HepG2 (cell line): ENCODE results near the gene CCSER1. TPM values are rescaled to one million over a fixed set of nuclear protein-coding genes. Genes with fewer than 3 reads are reported as not detected.

ENCODE experiments used
- ATAC-seq: fragments of 200-7000 bp; cut with Tn5 transposase; 3 replicates; pipeline ENCODE4 v1.9.1; 2020; ENCODE audit warnings: mild to moderate bottlenecking, moderate library complexity
- BruUV-seq: library from RNA; stranded (reverse); fragments of 400-500 nt; replicated peaks from 2 replicates; lab custom pipeline; 2021; lab: Mats Ljungman, UMichigan
- CTCF ChIA-PET: fragments of 300-600 bp; formaldehyde crosslinking; extraction: SDS; loops from one replicate; lab custom pipeline; 2021; ENCODE audit warnings: low total read pairs, inconsistent platforms, low intra/inter-chr PET ratio; lab: Yijun Ruan, JAX
- POLR2A ChIA-PET: fragments of 350-600 bp; sonication (Branson Sonifier 250); formaldehyde crosslinking; loops from one replicate; lab custom pipeline; 2020; ENCODE audit warnings: antibody characterized with exemption, inconsistent platforms; lab: Yijun Ruan, JAX
- DNase-seq: peaks from one replicate; pipeline ENCODE4 v3.0.0-alpha.2; 2015; ENCODE audit warnings: low spot score
- FAIRE-seq: peaks from 3 replicates; lab custom pipeline; 2011; peaks lifted over from hg19 to GRCh38; lab: Jason Lieb, UNC
- H2AFZ ChIP-seq: one replicate; pipeline ENCODE4 v1.6.1; 2011; ENCODE audit warnings: low read length, inconsistent platforms
- H3K27ac ChIP-seq: fragments of 300-600 bp; 3 replicates; pipeline ENCODE4 v1.8.0; 2011; ENCODE audit warnings: mixed run types, mild to moderate bottlenecking, mixed read lengths, low read length, inconsistent platforms; ENCODE audit not compliant: insufficient read depth; ENCODE audit errors: extremely low read length
- H3K27me3 ChIP-seq, 2 experiments: fragments of 200-600 bp in 1 of 2; 2 replicates in 1 of 2; 3 replicates in 1 of 2; pipeline versions ENCODE4 v1.6.0 to v1.8.0; 2011; ENCODE audit warnings: low read length in 2 of 2, mild to moderate bottlenecking in 2 of 2, moderate library complexity in 2 of 2, inconsistent platforms in 1 of 2; ENCODE audit not compliant: insufficient read depth in 2 of 2, control insufficient read depth in 1 of 2
- H3K36me3 ChIP-seq, 2 experiments: fragments of 200-600 bp in 1 of 2; replicated peaks in 1 of 2; 2 replicates in 1 of 2; 3 replicates in 1 of 2; pipeline versions ENCODE4 v1.5.1 to v1.8.0; 2011; ENCODE audit warnings: low read length in 2 of 2, inconsistent platforms in 1 of 2; ENCODE audit not compliant: insufficient read depth in 2 of 2, control insufficient read depth in 1 of 2
- H3K4me1 ChIP-seq: 2 replicates; pipeline ENCODE4 v1.5.1; 2012; ENCODE audit warnings: low read length, inconsistent platforms; ENCODE audit not compliant: insufficient read depth
- H3K4me2 ChIP-seq: 2 replicates; pipeline ENCODE4 v1.6.0; 2011; ENCODE audit warnings: low read depth, low read length, inconsistent platforms
- H3K4me3 ChIP-seq, 3 experiments: fragments of 200-600 bp in 1 of 3; sonication (generic), shearing (Covaris generic) in 1 of 3; replicated peaks in 1 of 3; 2 replicates each; pipeline ENCODE4 v1.5.1; 2011 to 2016; ENCODE audit warnings: low read length in 3 of 3, inconsistent platforms in 2 of 3, low read depth in 2 of 3, mild to moderate bottlenecking in 2 of 3, control low read depth in 1 of 3, mixed read lengths in 1 of 3; ENCODE audit not compliant: insufficient read depth in 1 of 3
- H3K79me2 ChIP-seq: one replicate; pipeline ENCODE4 v1.6.1; 2011; ENCODE audit warnings: low read length, inconsistent platforms; ENCODE audit not compliant: insufficient read depth
- H3K9ac ChIP-seq: 2 replicates; pipeline ENCODE4 v1.6.0; 2011; ENCODE audit warnings: mild to moderate bottlenecking, low read depth, low read length, inconsistent platforms; ENCODE audit not compliant: insufficient read depth
- H3K9me3 ChIP-seq: 2 replicates; pipeline ENCODE4 v1.5.1; 2012; ENCODE audit warnings: mild to moderate bottlenecking, low read length
- H4K20me1 ChIP-seq: 2 replicates; pipeline ENCODE4 v1.6.0; 2011; ENCODE audit warnings: inconsistent platforms, mild to moderate bottlenecking, low read length, moderate library complexity; ENCODE audit not compliant: insufficient read depth
- BCL6 ChIP-seq: IDR thresholded peaks from 2 replicates; pipeline ENCODE4 v1.6.1; 2016; ENCODE audit warnings: missing genetic modification reagents, missing compliant biosample characterization
- IKZF4 ChIP-seq: sonication (generic); formaldehyde crosslinking; IDR thresholded peaks from 2 replicates; pipeline ENCODE4 v1.5.1; 2020; ENCODE audit warnings: borderline replicate concordance, mild to moderate bottlenecking, low read depth, missing genetic modification reagents; ENCODE audit errors: not compliant biosample characterization
- ISX ChIP-seq: sonication (generic); formaldehyde crosslinking; conservative IDR thresholded peaks from 2 replicates; pipeline ENCODE4 v1.5.0; 2020; ENCODE audit warnings: missing genetic modification reagents
- PAX8 ChIP-seq: sonication (generic); formaldehyde crosslinking; IDR thresholded peaks from 2 replicates; pipeline ENCODE4 v1.8.0; 2022; ENCODE audit warnings: mild to moderate bottlenecking, missing genetic modification reagents, borderline replicate concordance
- PCBP2 ChIP-seq: fragments of 200-400 bp; formaldehyde crosslinking; optimal IDR thresholded peaks from 2 replicates; pipeline ENCODE3; 2018; ENCODE audit warnings: low read length, low read depth; ENCODE audit not compliant: poor library complexity, severe bottlenecking
- PREB ChIP-seq: sonication (generic); formaldehyde crosslinking; IDR thresholded peaks from 2 replicates; pipeline ENCODE4 v1.4.0; 2020; ENCODE audit warnings: missing genetic modification reagents
- USF2 ChIP-seq, 2 experiments: sonication (generic) in 1 of 2; formaldehyde crosslinking in 1 of 2; IDR thresholded peaks; 2 replicates each; pipeline versions ENCODE4 v1.5.1 to v1.6.1; 2011 to 2020; ENCODE audit warnings: borderline replicate concordance in 1 of 2, low read depth in 1 of 2, low read length in 1 of 2, mild to moderate bottlenecking in 1 of 2, missing genetic modification reagents in 1 of 2, moderate library complexity in 1 of 2
- ZHX2 ChIP-seq, 2 experiments: sonication (generic) in 1 of 2; formaldehyde crosslinking in 1 of 2; IDR thresholded peaks; 2 replicates each; pipeline versions ENCODE4 v1.6.1 to v1.9.0; 2014 to 2022; ENCODE audit warnings: antibody characterized with exemption in 1 of 2, borderline replicate concordance in 1 of 2, inconsistent platforms in 1 of 2, low read depth in 1 of 2, missing genetic modification reagents in 1 of 2
- ZKSCAN1 ChIP-seq: fragments of 150-350 bp; IDR thresholded peaks from 2 replicates; pipeline ENCODE4 v1.6.1; 2014; ENCODE audit warnings: low read length
- ZNF564 ChIP-seq: sonication (generic); formaldehyde crosslinking; IDR thresholded peaks from 2 replicates; pipeline ENCODE4 v1.8.1; 2023; ENCODE audit warnings: mild to moderate bottlenecking, missing genetic modification reagents
- ZNF770 ChIP-seq: sonication (generic); formaldehyde crosslinking; IDR thresholded peaks from 2 replicates; pipeline ENCODE4 v1.5.0; 2020; ENCODE audit warnings: mild to moderate bottlenecking, missing genetic modification reagents
- WGBS: methylation state at CpG from one replicate; pipeline ENCODE4 v1.1.6; 2017; ENCODE audit warnings: low lambda C conversion rate; 5-methylcytosine and 5-hydroxymethylcytosine counted together
- in situ Hi-C: cut with HindIII; loops from 2 replicates; pipeline ENCODE4 v1.10.0; 2017; ENCODE audit warnings: low pct_unique_long_range_greater_than_20kb; ENCODE audit not compliant: extremely low pct_ligation_motif_present
- intact Hi-C: fragments of 100-400 bp; cut with micrococcal nuclease; formaldehyde crosslinking; loops from one replicate; pipeline ENCODE4 v1.10.0; 2022; ENCODE audit not compliant: unreplicated experiment
- polyA plus RNA-seq, 8 experiments: library from polyadenylated mRNA; depleted of rRNA in 3 of 8; stranded (reverse) in 7 of 8; unstranded in 1 of 8; fragments of >200 nt; fragmentation: Illumina TruSeq in 4 of 8; extraction: Trizol in 4 of 8; gene quantifications; 2 replicates each; pipeline versions ENCODE4 v1.2.1 to v1.2.3, GENCODE V29; 2011 to 2016; ENCODE audit warnings: low read depth in 4 of 8, missing spikeins in 1 of 8, mixed read lengths in 1 of 8; ENCODE audit not compliant: insufficient read depth in 1 of 8
- total RNA-seq, 5 experiments: library from RNA; depleted of rRNA; stranded (reverse); fragments of >200 nt; fragmentation: Illumina TruSeq; extraction: Trizol; gene quantifications; 2 replicates each; pipeline ENCODE4 v1.2.3, GENCODE V29; 2016; ENCODE audit warnings: low read depth in 1 of 5

The CCSER1 gene
- total and polyA plus RNA-seq, 2 of the 13 experiments (the other 11 are each of a cell fraction or from before 2014, with no cell fraction given), result not detected

- WGBS, result 0% methylated on average over 2 of the region's 2 CpGs
- intact Hi-C loops (no loop called here), in situ Hi-C loops (no loop called here)
- Histone ChIP-seq H3K9ac (no peak overlapping the region), H2AFZ (no peak overlapping the region), H3K4me1 (no peaks in the 10 kb centered on the region), H3K79me2 (no peaks in the 10 kb centered on the region), H4K20me1 (no peaks in the 10 kb centered on the region), H3K4me3 (no peak overlapping the region), H3K9me3 (no peaks in the 10 kb centered on the region), H3K4me2 (no peak overlapping the region), H3K27me3 (no peaks in the 10 kb centered on the region), H3K27ac (no peak overlapping the region), H3K36me3 (no peaks in the 10 kb centered on the region)
- DNase-seq, result no peak
- no TSS peak for BruUV-seq
- no peak for FAIRE-seq
- ChIA-PET POLR2A (no interaction called here), CTCF (no interaction called here)
- ATAC-seq, result no peak
- TF ChIP-seq ZHX2 (IDR thresholded peaks at IDR 0.05; ENCODE audit: low read depth), result no peak
- no peak for TF ChIP-seq ZHX2 (CRISPR knock-in tag; IDR thresholded peaks at IDR 0.05; ENCODE audit: borderline replicate concordance)
- no peak for TF ChIP-seq ZNF770 (CRISPR knock-in tag)
- no peak for TF ChIP-seq PREB (CRISPR knock-in tag)
- no peak for TF ChIP-seq ISX (CRISPR knock-in tag)
- TF ChIP-seq BCL6 (CRISPR knock-in tag), result no peak
- TF ChIP-seq ZKSCAN1, result no peak
- no peak for TF ChIP-seq PCBP2
- no peak for TF ChIP-seq PAX8 (CRISPR knock-in tag)
- no peak for TF ChIP-seq USF2 (IDR thresholded peaks at IDR 0.05; ENCODE audit: low read depth, low read length)
- no peak for TF ChIP-seq USF2 (CRISPR knock-in tag; IDR thresholded peaks at IDR 0.05; ENCODE audit: borderline replicate concordance)
- no peak for TF ChIP-seq ZNF564 (CRISPR knock-in tag)
- no peak for TF ChIP-seq IKZF4 (CRISPR knock-in tag)
Observed at GRCh38 chr4:91085961-91086360, 958.8 kb downstream of the CCSER1 start.
